ENCODE results near the gene SNF8.
"Not testable (repeated sequence)": the region's sequence is repeated elsewhere in the genome, so short reads cannot be mapped to it uniquely, and the experiment has no call there.

Gene SNF8

GRCh38 chr17:48944515-48945260, at the start of gene SNF8:
Gene SNF8 (minus strand): TSS chr17:48944842. CDS start chr17:48944734, 108 bp downstream.
- DNase-seq (ENCODE audit: low spot score) = peak; percentile 85

GRCh38 chr17:48993951-48994350, 49.3 kb upstream of the SNF8 start:
- no peak for DNase-seq (ENCODE audit: low spot score)

GRCh38 chr17:48993305-48993704, 48.7 kb upstream of the SNF8 start:
- no peak for DNase-seq (ENCODE audit: low spot score)

- no peak for DNase-seq (ENCODE audit: low spot score)
These were observed 47.8 kb upstream of the SNF8 start for GRCh38 chr17:48992444-48992843.

- no peak for DNase-seq (ENCODE audit: low spot score)
These were observed 46.3 kb upstream of the SNF8 start for GRCh38 chr17:48990882-48991357.

- DNase-seq (ENCODE audit: low spot score) = no peak
These were observed 44.5 kb upstream of the SNF8 start for GRCh38 chr17:48989100-48989499.

GRCh38 chr17:48985436-48986245, 41.0 kb upstream of the SNF8 start:
- DNase-seq (ENCODE audit: low spot score) = no peak

GRCh38 chr17:48981927-48982539, 37.4 kb upstream of the SNF8 start:
- DNase-seq (ENCODE audit: low spot score) = no peak

GRCh38 chr17:48973806-48974205, 29.2 kb upstream of the SNF8 start:
- DNase-seq (ENCODE audit: low spot score) = no peak

- DNase-seq (ENCODE audit: low spot score) = no peak
These were observed 28.1 kb upstream of the SNF8 start for GRCh38 chr17:48972749-48973097.

- DNase-seq (ENCODE audit: low spot score) = no peak
These were observed 26.4 kb upstream of the SNF8 start for GRCh38 chr17:48970865-48971687.

- DNase-seq (ENCODE audit: low spot score) = no peak
These were observed 25.6 kb upstream of the SNF8 start for GRCh38 chr17:48970224-48970623.

- no peak for DNase-seq (ENCODE audit: low spot score)
These were observed 17.0 kb upstream of the SNF8 start for GRCh38 chr17:48961516-48962233.

- DNase-seq (ENCODE audit: low spot score) = no peak
These were observed 16.3 kb upstream of the SNF8 start for GRCh38 chr17:48960834-48961515.

- peak; percentile 75 for DNase-seq (ENCODE audit: low spot score)
These were observed 9.7 kb upstream of the SNF8 start for GRCh38 chr17:48954300-48954755.

- DNase-seq (ENCODE audit: low spot score) = no peak
These were observed 8.3 kb upstream of the SNF8 start for GRCh38 chr17:48952904-48953303.

GRCh38 chr17:48951572-48951971, 6.9 kb upstream of the SNF8 start:
- no peak for DNase-seq (ENCODE audit: low spot score)

GRCh38 chr17:48945261-48945651, 614 bp upstream of the SNF8 start:
- DNase-seq (ENCODE audit: low spot score) = not testable (repeated sequence)

GRCh38 chr17:48933035-48933434, 11.6 kb downstream of the SNF8 start:
- DNase-seq (ENCODE audit: low spot score) = no peak

GRCh38 chr17:48930435-48930873, 14.2 kb downstream of the SNF8 start:
- no peak for DNase-seq (ENCODE audit: low spot score)

- DNase-seq (ENCODE audit: low spot score) = no peak
These were observed 14.9 kb downstream of the SNF8 start for GRCh38 chr17:48929812-48930165.

Measured in cerebellar cortex (tissue), 1 donor.